GM12865 (cell line): ENCODE measurements around the gene OR2A25.

Experiments used
- DNase-seq: peaks from one replicate; pipeline ENCODE4 v3.0.0; 2010; ENCODE audit warnings: low read depth
- H3K4me3 ChIP-seq: 2 replicates; pipeline ENCODE4 v1.5.1; 2011; ENCODE audit warnings: mild to moderate bottlenecking, low read depth, low read length, control low read depth
- TF ChIP-seq, protein P1 (sequence below): IDR thresholded peaks from 2 replicates; pipeline ENCODE4 v1.5.1; 2011; ENCODE audit warnings: low read length, control low read depth, low read depth, inconsistent platforms; ENCODE audit not compliant: insufficient read depth; ENCODE audit errors: missing control alignments

Gene OR2A25

DNA sequence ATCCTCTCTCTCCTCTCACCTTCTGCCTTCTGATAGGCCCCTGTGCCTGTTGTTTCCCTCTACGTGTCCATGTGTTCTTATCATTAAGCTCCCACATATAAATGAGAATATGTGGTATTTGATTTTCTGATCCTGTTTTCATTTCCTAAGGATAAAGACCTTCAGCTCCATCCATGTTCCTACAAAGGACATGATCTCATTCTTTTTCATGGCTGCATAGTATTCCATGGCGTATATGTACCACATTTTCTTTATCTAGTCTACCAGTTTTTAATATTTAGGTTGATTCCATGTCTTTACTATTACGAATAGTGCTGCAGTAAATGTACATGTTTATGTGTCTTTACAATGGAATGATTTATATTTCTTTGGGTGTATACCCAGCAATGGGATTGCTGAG is 21.1 kb downstream of the OR2A25 start:
- no peak overlapping the region for H3K4me3 ChIP-seq
- DNase-seq = no peak
- TF ChIP-seq, protein P1, sequence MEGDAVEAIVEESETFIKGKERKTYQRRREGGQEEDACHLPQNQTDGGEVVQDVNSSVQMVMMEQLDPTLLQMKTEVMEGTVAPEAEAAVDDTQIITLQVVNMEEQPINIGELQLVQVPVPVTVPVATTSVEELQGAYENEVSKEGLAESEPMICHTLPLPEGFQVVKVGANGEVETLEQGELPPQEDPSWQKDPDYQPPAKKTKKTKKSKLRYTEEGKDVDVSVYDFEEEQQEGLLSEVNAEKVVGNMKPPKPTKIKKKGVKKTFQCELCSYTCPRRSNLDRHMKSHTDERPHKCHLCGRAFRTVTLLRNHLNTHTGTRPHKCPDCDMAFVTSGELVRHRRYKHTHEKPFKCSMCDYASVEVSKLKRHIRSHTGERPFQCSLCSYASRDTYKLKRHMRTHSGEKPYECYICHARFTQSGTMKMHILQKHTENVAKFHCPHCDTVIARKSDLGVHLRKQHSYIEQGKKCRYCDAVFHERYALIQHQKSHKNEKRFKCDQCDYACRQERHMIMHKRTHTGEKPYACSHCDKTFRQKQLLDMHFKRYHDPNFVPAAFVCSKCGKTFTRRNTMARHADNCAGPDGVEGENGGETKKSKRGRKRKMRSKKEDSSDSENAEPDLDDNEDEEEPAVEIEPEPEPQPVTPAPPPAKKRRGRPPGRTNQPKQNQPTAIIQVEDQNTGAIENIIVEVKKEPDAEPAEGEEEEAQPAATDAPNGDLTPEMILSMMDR = no peak

DNA sequence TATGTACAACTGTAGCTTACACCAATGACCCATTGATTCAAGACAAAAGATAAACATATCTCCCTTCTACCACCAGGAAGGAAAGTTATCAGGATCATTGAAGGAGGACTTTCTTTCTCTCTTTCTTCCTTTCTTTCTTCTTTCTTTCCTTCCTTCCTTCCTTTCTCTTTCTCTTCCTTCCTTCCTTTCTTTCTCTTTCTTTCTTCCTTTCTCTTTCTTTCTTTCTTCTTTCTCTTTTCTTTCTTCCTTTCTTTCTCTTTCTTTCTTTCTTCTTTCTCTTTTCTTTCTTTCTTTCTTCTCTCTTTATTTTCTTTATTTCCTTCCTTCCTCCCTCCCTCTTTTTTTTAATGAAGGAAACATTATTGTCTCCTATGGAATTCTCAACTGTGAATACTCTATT is 29.2 kb downstream of the OR2A25 start:
- TF ChIP-seq, protein P1 = no peak
- H3K4me3 ChIP-seq = no peak overlapping the region
- no peak for DNase-seq

DNA sequence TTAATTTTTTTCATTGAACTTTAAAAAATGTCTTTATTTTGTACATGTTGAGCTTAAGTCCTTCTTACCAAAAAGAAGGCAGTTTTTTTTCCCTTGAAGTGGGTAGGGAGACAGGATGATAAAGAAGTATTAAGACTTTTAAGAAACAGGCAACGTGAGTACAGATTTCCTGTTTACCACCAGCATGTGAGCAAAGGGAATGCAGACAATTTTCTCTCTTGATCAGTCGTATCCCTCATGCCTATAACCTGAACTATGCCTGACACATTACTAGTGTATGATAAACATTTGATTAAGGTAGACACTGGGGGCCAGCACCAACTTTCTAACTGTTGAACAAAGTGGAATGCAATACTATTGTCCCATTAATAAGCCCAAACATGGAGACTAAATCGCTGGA is 31.0 kb downstream of the OR2A25 start:
- no peak for DNase-seq
- TF ChIP-seq, protein P1 = no peak

DNA sequence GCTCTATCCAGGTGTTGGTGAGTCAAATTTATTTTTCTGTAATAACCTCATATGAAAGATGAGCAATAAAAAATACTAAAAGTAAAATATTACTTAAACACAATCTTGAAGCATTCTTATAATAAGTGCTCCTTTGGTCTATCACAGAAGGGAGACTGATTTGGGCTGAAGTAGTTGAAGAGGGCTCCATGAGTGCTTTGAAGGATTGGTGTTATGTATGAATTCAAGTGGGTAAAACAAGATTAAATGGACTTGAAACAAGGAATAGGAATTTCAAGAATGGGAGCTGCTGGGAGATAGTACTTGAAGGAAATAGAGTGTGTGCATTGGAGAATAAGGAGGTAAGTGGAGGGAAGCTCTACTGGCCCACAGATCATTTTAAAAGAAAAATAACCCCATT is 32.4 kb downstream of the OR2A25 start:
- TF ChIP-seq, protein P1 = no peak
- DNase-seq = no peak
- no peak overlapping the region for H3K4me3 ChIP-seq

More for the DNA sequence above, 31.0 kb downstream of the OR2A25 start:
- no peak overlapping the region for H3K4me3 ChIP-seq

DNA sequence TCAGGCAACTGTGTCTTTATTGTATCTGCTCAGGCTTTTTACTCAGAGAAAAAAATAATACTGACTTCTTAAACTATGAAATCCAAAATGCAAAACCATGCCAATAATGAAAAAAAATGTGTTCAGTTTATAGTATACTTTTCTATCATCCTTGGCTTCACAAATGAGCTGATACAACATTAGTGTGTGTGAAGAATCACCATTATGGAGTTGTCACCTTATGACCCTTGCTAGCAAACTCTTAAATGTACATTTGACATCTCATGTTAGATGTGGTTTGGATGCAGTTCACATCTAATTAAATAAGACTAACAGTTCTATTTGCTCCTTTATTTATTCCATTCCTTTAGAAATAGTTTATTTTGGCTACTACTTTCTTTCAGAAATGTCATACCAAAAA is 35.6 kb downstream of the OR2A25 start:
- TF ChIP-seq, protein P1 = no peak
- no peak for DNase-seq
- no peak overlapping the region for H3K4me3 ChIP-seq

DNA sequence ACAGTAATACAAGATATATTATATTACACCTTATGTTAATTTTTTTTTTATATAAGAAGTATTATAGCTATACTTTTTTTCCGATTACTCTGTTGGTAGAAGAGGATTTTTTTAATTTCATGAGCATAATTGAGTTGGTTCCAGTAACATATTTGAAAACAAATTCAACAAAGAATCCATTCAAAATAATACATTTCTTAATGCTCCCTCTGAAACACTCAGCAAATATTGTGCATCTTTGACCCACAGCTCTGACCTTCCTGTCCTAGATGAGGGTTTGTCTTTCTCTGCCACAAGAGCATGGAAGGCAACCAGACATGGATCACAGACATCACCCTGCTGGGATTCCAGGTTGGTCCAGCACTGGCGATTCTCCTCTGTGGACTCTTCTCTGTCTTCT is 39.7 kb downstream of the OR2A25 start, which contains the start of gene OR2A2:
TSS of gene OR2A2 (plus strand) at position 301 of the 400 bp plus-strand sequence. CDS start at position 301, 0 bp downstream.
- H3K4me3 ChIP-seq = no peak within 1 kb of the TSS
- TF ChIP-seq, protein P1 = no peak
- DNase-seq = no peak

DNA sequence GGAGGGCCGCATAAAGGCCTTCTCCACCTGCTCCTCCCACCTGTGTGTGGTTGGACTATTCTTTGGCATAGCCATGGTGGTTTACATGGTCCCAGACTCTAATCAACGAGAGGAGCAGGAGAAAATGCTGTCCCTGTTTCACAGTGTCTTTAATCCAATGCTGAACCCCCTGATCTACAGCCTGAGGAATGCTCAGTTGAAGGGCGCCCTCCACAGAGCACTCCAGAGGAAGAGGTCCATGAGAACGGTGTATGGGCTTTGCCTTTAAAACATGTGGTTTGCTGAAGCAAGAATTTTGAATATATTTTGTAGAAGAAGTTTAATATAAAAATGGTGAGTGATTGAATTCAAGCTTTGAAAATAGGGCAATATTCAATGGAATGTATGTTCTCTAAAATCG is 40.7 kb downstream of the OR2A25 start:
- TF ChIP-seq, protein P1 = no peak
- H3K4me3 ChIP-seq = no peak overlapping the region
- no peak for DNase-seq
